Large intestine (tissue), 3 donors: ENCODE results near the gene ENPP1. TPM values are rescaled to one million over a fixed set of nuclear protein-coding genes. Genes with fewer than 3 reads are reported as not detected.
A peak's percentile ranks its signal among the peaks of the same experiment; 100 is the strongest.

Source experiments
- DNase-seq, 2 donors: peaks; one replicate each; pipeline versions ENCODE4 v3.0.0 to v3.0.0-alpha.2; 2013
- H3K27ac ChIP-seq: one replicate; pipeline ENCODE4 v1.5.1; 2013; ENCODE audit warnings: low read length
- H3K27me3 ChIP-seq: 2 replicates; pipeline ENCODE4 v1.6.1; 2013; ENCODE audit warnings: low read length; ENCODE audit not compliant: control insufficient read depth, insufficient read depth
- H3K36me3 ChIP-seq: 2 replicates; pipeline ENCODE4 v1.6.1; 2013; ENCODE audit warnings: low read length; ENCODE audit not compliant: control insufficient read depth, insufficient read depth
- H3K4me1 ChIP-seq: one replicate; pipeline ENCODE4 v1.6.1; 2013; ENCODE audit warnings: low read length; ENCODE audit not compliant: control insufficient read depth, insufficient read depth
- H3K4me3 ChIP-seq: one replicate; pipeline ENCODE4 v1.5.1; 2013; ENCODE audit warnings: low read length
- H3K9me3 ChIP-seq: one replicate; pipeline ENCODE4 v1.6.1; 2013; ENCODE audit warnings: mild to moderate bottlenecking, low read depth, low read length, moderate library complexity; ENCODE audit not compliant: control insufficient read depth
- WGBS: methylation state at CpG from one replicate; pipeline ENCODE4 v1.1.5; 2013; ENCODE audit warnings: low lambda C conversion rate; ENCODE audit not compliant: insufficient coverage; 5-methylcytosine and 5-hydroxymethylcytosine counted together
- polyA plus RNA-seq: library from polyadenylated mRNA; unstranded; fragments of 120-200 nt; gene quantifications from one replicate; pipeline ENCODE4 v1.2.1, GENCODE V29; 2013

Gene ENPP1
- polyA plus RNA-seq, 1 donor, result 9.5 TPM

DNA sequence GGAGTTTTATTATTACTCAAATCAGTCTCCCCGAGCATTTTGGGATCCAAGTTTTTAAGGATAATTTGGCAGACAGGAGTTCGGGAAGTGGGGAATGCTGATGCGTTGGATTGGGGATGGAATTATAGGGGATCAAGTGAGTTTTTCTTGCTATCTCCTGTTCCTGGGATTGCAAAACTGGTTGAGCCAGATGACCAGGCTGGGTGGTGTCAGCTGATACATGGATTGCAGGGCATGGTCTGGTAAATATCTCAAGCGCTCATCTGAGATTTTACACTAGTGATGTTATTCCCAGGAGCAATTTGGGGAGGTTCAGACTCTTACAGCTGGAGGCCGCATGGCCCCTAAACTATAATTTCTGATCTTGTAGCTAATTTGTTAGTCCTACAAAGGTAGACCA lies 54.7 kb downstream of the ENPP1 start:
- WGBS, result no CpG with 5 or more reads among the region's 5 CpGs
- H3K27ac ChIP-seq, result no peak overlapping the region
- H3K9me3 ChIP-seq, result no peaks in the 10 kb centered on the region
- peak in 1 of 2 donors; percentile 47 for DNase-seq
- H3K36me3 ChIP-seq, result no peaks in the 10 kb centered on the region
- H3K27me3 ChIP-seq, result no peaks in the 10 kb centered on the region
- no peak overlapping the region for H3K4me3 ChIP-seq
- no peaks in the 10 kb centered on the region for H3K4me1 ChIP-seq

DNA sequence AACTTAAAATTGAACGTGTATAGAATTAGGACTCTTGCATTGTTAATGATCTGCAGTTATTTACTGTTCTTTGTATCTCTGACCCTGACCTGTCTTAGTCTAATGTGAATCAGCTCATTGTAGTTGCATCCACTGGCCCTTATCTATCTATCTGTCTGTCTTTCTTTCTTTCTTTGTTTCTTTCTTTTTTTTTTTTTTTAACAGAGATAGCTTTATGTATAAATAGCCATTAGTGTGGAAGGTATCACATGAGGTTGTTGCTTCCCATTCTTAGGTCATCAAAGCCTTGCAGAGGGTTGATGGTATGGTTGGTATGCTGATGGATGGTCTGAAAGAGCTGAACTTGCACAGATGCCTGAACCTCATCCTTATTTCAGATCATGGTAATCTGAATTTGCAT lies 59.9 kb downstream of the ENPP1 start:
- DNase-seq, result no peak
- H3K27ac ChIP-seq, result no peak overlapping the region
- H3K4me1 ChIP-seq, result no peaks in the 10 kb centered on the region
- no peaks in the 10 kb centered on the region for H3K36me3 ChIP-seq
- H3K9me3 ChIP-seq, result no peaks in the 10 kb centered on the region
- WGBS, result 40% methylated on average over 1 of the region's 1 CpG
- H3K27me3 ChIP-seq, result no peaks in the 10 kb centered on the region
- no peak overlapping the region for H3K4me3 ChIP-seq

DNA sequence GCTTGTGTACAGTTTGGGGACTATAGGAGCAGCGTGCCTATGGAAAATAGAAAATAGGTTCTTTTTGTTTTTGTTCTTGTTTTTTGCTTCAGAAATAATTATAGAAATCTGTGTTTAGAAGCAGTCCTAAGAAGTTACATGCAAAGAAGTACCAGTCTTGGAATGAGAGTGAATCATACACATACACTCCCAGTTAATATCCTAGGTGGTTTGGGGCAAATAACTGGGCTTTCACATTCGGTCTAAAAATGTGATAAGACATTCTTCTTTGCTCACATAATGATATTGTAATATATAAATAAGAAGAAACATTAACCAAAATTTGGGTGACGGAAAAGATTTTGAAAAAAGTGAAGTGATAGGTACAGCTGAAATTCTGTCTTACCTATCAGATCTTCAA lies 61.0 kb downstream of the ENPP1 start:
- H3K4me3 ChIP-seq, result no peak overlapping the region
- H3K9me3 ChIP-seq, result no peaks in the 10 kb centered on the region
- H3K27ac ChIP-seq, result no peak overlapping the region
- H3K27me3 ChIP-seq, result no peaks in the 10 kb centered on the region
- 100% methylated on average over 1 of the region's 3 CpGs for WGBS
- H3K36me3 ChIP-seq, result no peaks in the 10 kb centered on the region
- no peaks in the 10 kb centered on the region for H3K4me1 ChIP-seq
- DNase-seq, result no peak

DNA sequence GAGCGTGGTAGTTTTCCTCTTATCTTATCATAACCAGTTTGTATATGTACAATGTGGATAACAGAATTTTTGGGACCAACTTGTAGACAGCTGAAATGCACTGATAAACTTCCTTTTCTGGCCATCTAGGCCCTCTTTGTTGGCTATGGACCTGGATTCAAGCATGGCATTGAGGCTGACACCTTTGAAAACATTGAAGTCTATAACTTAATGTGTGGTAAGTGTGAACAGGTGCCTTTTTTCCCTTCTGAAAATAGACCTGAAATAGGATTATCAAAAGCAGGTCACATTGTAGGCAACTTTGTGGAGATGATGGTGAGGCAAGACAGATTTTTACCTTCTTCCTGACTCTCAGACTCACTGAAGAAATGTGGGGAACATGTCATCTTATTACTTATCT lies 67.8 kb downstream of the ENPP1 start:
- WGBS, result no CpG with 5 or more reads among the region's 1 CpG
- peaks cover 6% of the 10 kb centered on the region for H3K36me3 ChIP-seq

DNA sequence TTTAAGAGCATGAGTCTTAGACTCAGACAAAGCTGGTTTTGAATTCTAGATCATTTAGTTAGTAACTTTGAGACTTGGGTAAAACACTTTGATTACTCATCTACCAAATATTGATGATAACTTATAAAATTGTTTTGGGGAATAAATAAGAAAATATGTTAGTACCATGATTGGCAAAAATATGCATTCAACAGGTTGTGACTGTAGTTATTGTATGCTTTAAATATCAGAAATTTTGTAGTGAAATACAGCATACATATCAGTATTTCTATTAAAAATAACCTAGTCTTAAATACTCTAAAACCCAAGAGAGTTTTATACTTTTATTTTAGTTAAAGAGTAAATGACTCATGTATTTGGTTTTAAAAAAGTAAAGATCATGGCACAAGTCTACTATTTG lies 68.7 kb downstream of the ENPP1 start:
- Histone ChIP-seq H3K4me3 (no peak overlapping the region), H3K36me3 (peaks cover 6% of the 10 kb centered on the region), H3K27ac (no peak overlapping the region), H3K27me3 (no peaks in the 10 kb centered on the region), H3K4me1 (no peaks in the 10 kb centered on the region), H3K9me3 (no peaks in the 10 kb centered on the region)
- DNase-seq, result no peak

More for the DNA sequence above, 67.8 kb downstream of the ENPP1 start:
- Histone ChIP-seq H3K4me1 (no peaks in the 10 kb centered on the region), H3K4me3 (no peak overlapping the region), H3K9me3 (no peaks in the 10 kb centered on the region), H3K27ac (no peak overlapping the region), H3K27me3 (no peaks in the 10 kb centered on the region)
- no peak for DNase-seq

DNA sequence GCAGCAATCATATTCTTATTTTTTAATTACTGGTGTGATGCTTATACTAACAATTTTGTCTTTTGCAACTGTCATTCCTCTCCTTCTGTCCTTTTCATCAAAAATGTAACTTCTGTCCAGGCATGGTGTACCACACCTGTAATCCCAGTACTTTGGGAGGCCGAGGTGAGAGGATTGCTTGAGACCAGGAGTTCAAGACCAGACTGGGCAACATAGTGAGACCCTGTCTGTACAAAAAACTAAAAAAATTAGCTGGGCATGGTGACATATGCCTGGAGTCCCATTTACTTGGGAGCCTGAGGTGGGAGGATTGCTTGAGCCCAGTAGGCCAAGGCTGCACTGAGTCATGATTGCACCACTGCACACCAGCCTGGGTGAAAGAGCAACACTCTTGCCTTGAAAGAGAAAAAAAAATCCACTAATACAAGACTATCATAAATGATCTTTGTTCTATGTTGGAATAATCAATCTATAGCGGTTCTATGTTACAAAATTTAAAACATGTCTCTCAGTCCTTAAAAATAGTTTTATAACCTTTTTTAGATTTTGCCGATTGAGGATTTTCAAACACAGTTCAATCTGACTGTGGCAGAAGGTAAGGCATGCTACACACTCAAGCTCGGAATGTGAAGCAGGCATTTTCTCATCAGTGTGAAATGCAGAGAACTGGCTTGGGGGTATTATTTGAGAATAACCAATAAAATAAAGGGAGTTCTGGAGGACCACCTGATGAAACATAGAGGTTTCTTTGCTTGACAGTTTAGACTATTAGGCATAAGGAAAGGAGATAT lies 70.4 kb downstream of the ENPP1 start:
- no peak overlapping the region for H3K27ac ChIP-seq
- H3K9me3 ChIP-seq, result no peaks in the 10 kb centered on the region
- DNase-seq, result no peak
- no peak overlapping the region for H3K4me3 ChIP-seq
- no peaks in the 10 kb centered on the region for H3K4me1 ChIP-seq
- WGBS, result no CpG with 5 or more reads among the region's 4 CpGs
- H3K27me3 ChIP-seq, result no peaks in the 10 kb centered on the region
- peaks cover 6% of the 10 kb centered on the region for H3K36me3 ChIP-seq

DNA sequence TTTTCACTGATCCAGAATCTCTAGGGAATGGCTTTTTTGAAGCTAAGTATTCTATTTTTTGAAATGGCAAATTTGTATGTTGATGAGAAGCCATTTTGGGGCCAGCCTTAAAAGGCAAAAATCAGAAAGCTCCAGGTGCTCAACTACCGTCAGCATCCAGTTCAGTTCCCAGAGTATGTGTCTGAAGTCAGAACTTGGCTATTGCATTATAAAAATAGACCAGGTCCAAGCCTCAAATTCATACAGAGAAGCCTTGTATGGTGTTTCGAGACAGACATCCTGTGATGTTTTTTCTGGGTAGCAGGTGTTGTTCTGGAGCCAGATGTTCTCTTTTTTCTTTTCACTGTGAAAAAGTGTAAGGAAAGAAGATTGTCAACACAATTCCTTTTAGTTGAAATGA lies 75.2 kb downstream of the ENPP1 start:
- DNase-seq, result no peak
- H3K4me3 ChIP-seq, result no peak overlapping the region
- no peak overlapping the region for H3K27ac ChIP-seq
- H3K36me3 ChIP-seq, result peaks cover 5% of the 10 kb centered on the region
- no peaks in the 10 kb centered on the region for H3K27me3 ChIP-seq
- no peaks in the 10 kb centered on the region for H3K4me1 ChIP-seq
- whole genome bisulfite sequencing, result no CpG with 5 or more reads among the region's 2 CpGs
- H3K9me3 ChIP-seq, result no peaks in the 10 kb centered on the region

DNA sequence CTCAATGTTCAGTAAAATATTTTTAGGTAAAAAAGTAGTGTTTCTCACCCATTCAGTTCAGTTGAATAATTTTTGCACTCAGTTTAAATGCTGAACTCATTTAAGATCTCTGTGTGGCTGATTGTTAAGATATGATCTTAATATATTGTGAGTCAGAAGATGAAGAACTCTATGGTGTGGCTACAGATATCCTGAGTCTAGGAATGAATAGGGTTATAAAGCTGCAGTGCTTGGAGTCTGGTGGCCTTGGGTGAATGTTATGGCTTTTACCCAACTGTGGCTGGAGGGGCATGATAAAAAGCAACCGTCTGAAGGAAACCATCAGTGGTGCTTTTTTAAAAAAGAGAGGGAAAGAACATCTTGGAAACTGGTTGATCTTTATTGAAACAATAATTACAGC lies 77.4 kb downstream of the ENPP1 start:
- H3K9me3 ChIP-seq, result no peaks in the 10 kb centered on the region
- no peak for DNase-seq
- no peaks in the 10 kb centered on the region for H3K27me3 ChIP-seq
- no peak overlapping the region for H3K4me3 ChIP-seq
- no peak overlapping the region for H3K27ac ChIP-seq
- WGBS, result no CpG with 5 or more reads among the region's 1 CpG
- H3K4me1 ChIP-seq, result no peaks in the 10 kb centered on the region
- H3K36me3 ChIP-seq, result peaks cover 8% of the 10 kb centered on the region

DNA sequence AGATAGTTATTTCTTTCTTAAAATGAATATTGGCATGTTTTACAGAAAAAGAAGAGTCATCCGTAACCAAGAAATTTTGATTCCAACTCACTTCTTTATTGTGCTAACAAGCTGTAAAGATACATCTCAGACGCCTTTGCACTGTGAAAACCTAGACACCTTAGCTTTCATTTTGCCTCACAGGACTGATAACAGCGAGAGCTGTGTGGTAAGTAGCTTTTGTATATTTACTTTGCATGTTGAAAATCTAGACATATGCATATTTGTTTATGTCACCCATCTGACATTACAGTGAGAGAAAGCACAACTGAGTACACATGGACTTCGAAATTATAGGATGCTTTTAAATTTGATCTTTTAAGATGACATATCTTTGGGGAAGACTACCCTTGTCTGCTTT lies 78.7 kb downstream of the ENPP1 start:
- Histone ChIP-seq H3K36me3 (peaks cover 10% of the 10 kb centered on the region), H3K4me3 (no peak overlapping the region), H3K9me3 (no peaks in the 10 kb centered on the region), H3K4me1 (no peaks in the 10 kb centered on the region), H3K27me3 (no peaks in the 10 kb centered on the region), H3K27ac (no peak overlapping the region)
- DNase-seq, result no peak
- WGBS, result 75% methylated on average over 1 of the region's 4 CpGs

DNA sequence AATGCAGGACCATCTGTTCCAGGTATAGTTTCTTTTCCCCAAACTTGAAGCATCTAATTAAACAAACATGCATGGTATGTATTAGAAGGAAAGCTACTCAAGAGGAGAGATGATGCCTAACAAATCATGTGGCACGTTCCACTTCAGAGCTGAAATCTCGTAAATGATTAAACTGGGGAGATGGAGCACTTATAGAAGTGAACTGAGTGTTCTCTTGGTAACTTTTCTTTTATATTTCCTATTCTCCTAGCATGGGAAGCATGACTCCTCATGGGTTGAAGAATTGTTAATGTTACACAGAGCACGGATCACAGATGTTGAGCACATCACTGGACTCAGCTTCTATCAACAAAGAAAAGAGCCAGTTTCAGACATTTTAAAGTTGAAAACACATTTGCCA lies 82.3 kb downstream of the ENPP1 start:
- no peak overlapping the region for H3K4me3 ChIP-seq
- H3K9me3 ChIP-seq, result no peaks in the 10 kb centered on the region
- H3K36me3 ChIP-seq, result peaks cover 7% of the 10 kb centered on the region
- H3K4me1 ChIP-seq, result peaks cover 18% of the 10 kb centered on the region
- no CpG with 5 or more reads among the region's 3 CpGs for WGBS
- no peak for DNase-seq
- no peaks in the 10 kb centered on the region for H3K27me3 ChIP-seq
- no peak overlapping the region for H3K27ac ChIP-seq

DNA sequence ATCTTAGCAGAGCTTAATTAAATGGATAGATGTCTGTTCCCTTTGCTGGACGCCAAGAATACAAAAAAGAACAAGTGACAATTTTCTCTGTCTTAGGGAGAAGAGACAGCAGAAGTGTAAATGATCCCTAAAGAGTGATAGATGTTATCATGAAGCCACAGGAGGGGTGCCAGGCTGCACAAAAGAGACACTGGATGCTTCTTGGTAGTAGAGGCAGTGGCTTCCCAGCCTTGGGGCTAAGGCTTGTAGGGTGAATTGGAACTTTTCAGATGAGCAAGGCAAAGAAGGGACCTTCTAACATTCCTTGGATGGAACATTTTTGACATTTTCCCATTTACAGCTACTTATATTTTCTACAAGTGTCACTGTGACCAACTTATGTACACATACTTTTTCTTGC lies 85.4 kb downstream of the ENPP1 start:
- WGBS, result no CpG with 5 or more reads among the region's 1 CpG
- peaks cover 26% of the 10 kb centered on the region for H3K4me1 ChIP-seq
- peak overlapping the region; percentile 10 for H3K27ac ChIP-seq

More for the DNA sequence above, 85.4 kb downstream of the ENPP1 start:
- H3K9me3 ChIP-seq, result peaks cover 8% of the 10 kb centered on the region
- no peak for DNase-seq
- H3K4me3 ChIP-seq, result no peak overlapping the region
- H3K27me3 ChIP-seq, result no peaks in the 10 kb centered on the region
- peaks cover 6% of the 10 kb centered on the region for H3K36me3 ChIP-seq
